HG02981 (cell line): ENCODE results near the gene IL22RA1.

Experiments used
- ATAC-seq: cut with Tn5 transposase; IDR thresholded peaks from one replicate; pipeline ENCODE4 v1.9.1; 2021; ENCODE audit warnings: mild to moderate bottlenecking, moderate library complexity; ENCODE audit not compliant: unreplicated experiment

Gene IL22RA1

GRCh38 chr1:24077278-24077978, 65.5 kb downstream of the IL22RA1 start:
- ATAC-seq: no peak

- no peak for ATAC-seq
Observed at GRCh38 chr1:24075946-24076345, 67.0 kb downstream of the IL22RA1 start.

- no peak for ATAC-seq
Observed at GRCh38 chr1:24075590-24075854, 67.4 kb downstream of the IL22RA1 start.

- ATAC-seq: no peak
Observed at GRCh38 chr1:24074817-24075589, 67.9 kb downstream of the IL22RA1 start.

GRCh38 chr1:24074196-24074595, 68.7 kb downstream of the IL22RA1 start:
- no peak for ATAC-seq

- no peak for ATAC-seq
Observed at GRCh38 chr1:24071941-24072340, 71.0 kb downstream of the IL22RA1 start.

GRCh38 chr1:24070821-24071393, 72.0 kb downstream of the IL22RA1 start:
- ATAC-seq: no peak

GRCh38 chr1:24069817-24070216, 73.1 kb downstream of the IL22RA1 start:
- ATAC-seq: no peak
